Upper lobe of left lung (tissue), 4 donors: ENCODE results near the gene KRTAP15-1.
A peak's percentile ranks its signal among the peaks of the same experiment; 100 is the strongest.

Source experiments
- CTCF ChIP-seq, 6 experiments: fragments of 450-650 bp in 4 of 6; fragments of 200-600 bp in 2 of 6; sonication (generic) in 2 of 6; IDR thresholded peaks; one replicate each; pipeline ENCODE4 v1.5.1; 2016 to 2019; ENCODE audit warnings: antibody characterized with exemption in 6 of 6
- POLR2A ChIP-seq, 4 donors: fragments of 450-650 bp; IDR thresholded peaks; one replicate each; pipeline ENCODE4 v1.5.1; 2016 to 2017; ENCODE audit warnings: antibody characterized with exemption in 4 of 4, mild to moderate bottlenecking in 2 of 4
- POLR2AphosphoS5 ChIP-seq, 2 donors: sonication (generic); formaldehyde crosslinking; IDR thresholded peaks; one replicate each; pipeline ENCODE4 v1.5.1; 2017; ENCODE audit warnings: antibody characterized with exemption in 2 of 2

- TF ChIP-seq POLR2A (IDR thresholded peaks at IDR 0.05): no peak
- peak in 4 of 6 experiments; percentile 31 to 53 (median 42) for TF ChIP-seq CTCF (IDR thresholded peaks at IDR 0.05)
- no peak for TF ChIP-seq POLR2AphosphoS5 (IDR thresholded peaks at IDR 0.05)
Measured at GRCh38 chr21:30434033-30434631, 5.9 kb upstream of the KRTAP15-1 start.
